Measurements from ENCODE around the gene BDNF. TPM values are rescaled to one million over a fixed set of nuclear protein-coding genes. Genes with fewer than 3 reads are reported as not detected.

Gene BDNF
- total and polyA plus RNA-seq, 4 donors: 0.03 to 0.28 (median 0.07) TPM

GRCh38 chr11:27718346-27718862 is 18.1 kb upstream of the BDNF start:
- Histone ChIP-seq H3K9ac (ENCODE audit: low read depth in 1 of 2, low read length in 2 of 2) (no peak overlapping the region), H3K27ac (ENCODE audit: low read depth in 1 of 2, low read length in 2 of 2) (no peak overlapping the region), H3K27me3 (ENCODE audit: control insufficient read depth in 4 of 4, insufficient read depth in 4 of 4, low read length in 3 of 4) (peaks cover 2 to 17% (median 13%) of the 10 kb centered on the region in 4 donors), H3K9me3 (ENCODE audit: control insufficient read depth in 4 of 4, low read length in 3 of 4) (peaks cover 0 to 5% (median 2%) of the 10 kb centered on the region in 4 donors), H3K4me3 (ENCODE audit: low read depth in 1 of 3, low read length in 3 of 3) (peak overlapping the region in 1 of 3 donors; percentile 26), H3K36me3 (ENCODE audit: control insufficient read depth in 4 of 4, insufficient read depth in 3 of 4, low read depth in 1 of 4, low read length in 3 of 4) (no peaks in the 10 kb centered on the region), H3K4me1 (ENCODE audit: control insufficient read depth in 4 of 4, insufficient read depth in 4 of 4, low read length in 3 of 4) (peaks cover 11 to 16% (median 12%) of the 10 kb centered on the region in 4 donors)
- WGBS: 3% methylated on average over 30 of the region's 30 CpGs
- no peak for TF ChIP-seq JUND (IDR thresholded peaks at IDR 0.05)
- TF ChIP-seq YY1 (IDR thresholded peaks at IDR 0.05): no peak
- no peak for TF ChIP-seq FOXA1 (IDR thresholded peaks at IDR 0.05)
- no peak for TF ChIP-seq EGR1 (IDR thresholded peaks at IDR 0.05; ENCODE audit: low read depth in 2 of 2)
- TF ChIP-seq CTCF (IDR thresholded peaks at IDR 0.05; ENCODE audit: low read depth, low read length, missing input control): no peak
- TF ChIP-seq HNF4G (IDR thresholded peaks at IDR 0.05): no peak
- no peak for TF ChIP-seq HNF4A (conservative IDR thresholded peaks at IDR 0.05)
- no peak for TF ChIP-seq ZBTB33 (IDR thresholded peaks at IDR 0.05)
- TF ChIP-seq NR2F2 (IDR thresholded peaks at IDR 0.05): no peak
- no peak for DNase-seq (ENCODE audit: low spot score)

GRCh38 chr11:27717801-27718229 is 17.6 kb upstream of the BDNF start:
- Histone ChIP-seq H3K27ac (ENCODE audit: low read depth in 1 of 2, low read length in 2 of 2) (no peak overlapping the region), H3K4me3 (ENCODE audit: low read depth in 1 of 3, low read length in 3 of 3) (no peak overlapping the region), H3K27me3 (ENCODE audit: control insufficient read depth in 4 of 4, insufficient read depth in 4 of 4, low read length in 3 of 4) (peaks cover 2 to 17% (median 13%) of the 10 kb centered on the region in 4 donors), H3K9ac (ENCODE audit: low read depth in 1 of 2, low read length in 2 of 2) (no peak overlapping the region), H3K9me3 (ENCODE audit: control insufficient read depth in 4 of 4, low read length in 3 of 4) (peaks cover 0 to 5% (median 2%) of the 10 kb centered on the region in 4 donors), H3K4me1 (ENCODE audit: control insufficient read depth in 4 of 4, insufficient read depth in 4 of 4, low read length in 3 of 4) (peaks cover 11 to 16% (median 12%) of the 10 kb centered on the region in 4 donors), H3K36me3 (ENCODE audit: control insufficient read depth in 4 of 4, insufficient read depth in 3 of 4, low read depth in 1 of 4, low read length in 3 of 4) (no peaks in the 10 kb centered on the region)
- TF ChIP-seq EGR1 (IDR thresholded peaks at IDR 0.05; ENCODE audit: low read depth in 2 of 2) (no peak), MAX (IDR thresholded peaks at IDR 0.05) (no peak), FOXA1 (IDR thresholded peaks at IDR 0.05) (no peak), ATF3 (IDR thresholded peaks at IDR 0.05) (no peak), RXRA (IDR thresholded peaks at IDR 0.05) (no peak), CTCF (IDR thresholded peaks at IDR 0.05; ENCODE audit: low read depth, low read length, missing input control) (no peak), TAF1 (conservative IDR thresholded peaks at IDR 0.05) (no peak), NR2F2 (IDR thresholded peaks at IDR 0.05) (no peak), JUND (IDR thresholded peaks at IDR 0.05) (no peak), HNF4G (IDR thresholded peaks at IDR 0.05) (no peak), HNF4A (conservative IDR thresholded peaks at IDR 0.05) (no peak), SP1 (IDR thresholded peaks at IDR 0.05) (no peak), ZBTB33 (IDR thresholded peaks at IDR 0.05) (no peak), GABPA (IDR thresholded peaks at IDR 0.05 in 1 of 2, conservative IDR thresholded peaks at IDR 0.05 in 1 of 2) (no peak), RAD21 (IDR thresholded peaks at IDR 0.05) (no peak), REST (IDR thresholded peaks at IDR 0.05) (no peak), FOXA2 (IDR thresholded peaks at IDR 0.05) (no peak), YY1 (IDR thresholded peaks at IDR 0.05) (no peak)
- 6% methylated on average over 8 of the region's 8 CpGs for WGBS
- DNase-seq (ENCODE audit: low spot score): no peak

Data from liver (tissue), 9 donors.